ELF-1 (cell line): Measurements from ENCODE around the gene COL8A2.

ENCODE experiments used
- DNase-seq: peaks from one replicate; pipeline ENCODE4 v3.0.0-alpha.2; 2016; ENCODE audit warnings: low read depth, low spot score

COL8A2 gene

DNA sequence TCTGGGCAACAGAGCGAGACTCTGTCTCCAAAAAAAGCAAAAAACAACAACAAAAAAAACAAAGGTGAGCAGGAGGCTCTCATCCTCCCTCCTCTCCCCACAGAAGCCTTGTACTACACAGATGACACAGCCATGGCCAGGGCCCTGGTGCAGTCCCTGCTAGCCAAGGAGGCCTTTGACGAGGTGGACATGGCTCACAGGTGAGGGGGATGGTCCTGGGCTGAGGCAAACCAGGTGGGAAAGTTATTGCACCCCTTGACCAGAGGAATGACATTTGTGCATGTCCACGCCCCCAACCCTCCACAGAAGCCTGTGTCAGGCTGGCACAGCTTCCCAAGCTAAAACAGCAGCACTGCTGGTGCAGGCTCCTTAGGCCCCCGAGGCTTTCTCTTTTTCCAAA lies 33.9 kb downstream of the COL8A2 start:
- DNase-seq: no peak

DNA sequence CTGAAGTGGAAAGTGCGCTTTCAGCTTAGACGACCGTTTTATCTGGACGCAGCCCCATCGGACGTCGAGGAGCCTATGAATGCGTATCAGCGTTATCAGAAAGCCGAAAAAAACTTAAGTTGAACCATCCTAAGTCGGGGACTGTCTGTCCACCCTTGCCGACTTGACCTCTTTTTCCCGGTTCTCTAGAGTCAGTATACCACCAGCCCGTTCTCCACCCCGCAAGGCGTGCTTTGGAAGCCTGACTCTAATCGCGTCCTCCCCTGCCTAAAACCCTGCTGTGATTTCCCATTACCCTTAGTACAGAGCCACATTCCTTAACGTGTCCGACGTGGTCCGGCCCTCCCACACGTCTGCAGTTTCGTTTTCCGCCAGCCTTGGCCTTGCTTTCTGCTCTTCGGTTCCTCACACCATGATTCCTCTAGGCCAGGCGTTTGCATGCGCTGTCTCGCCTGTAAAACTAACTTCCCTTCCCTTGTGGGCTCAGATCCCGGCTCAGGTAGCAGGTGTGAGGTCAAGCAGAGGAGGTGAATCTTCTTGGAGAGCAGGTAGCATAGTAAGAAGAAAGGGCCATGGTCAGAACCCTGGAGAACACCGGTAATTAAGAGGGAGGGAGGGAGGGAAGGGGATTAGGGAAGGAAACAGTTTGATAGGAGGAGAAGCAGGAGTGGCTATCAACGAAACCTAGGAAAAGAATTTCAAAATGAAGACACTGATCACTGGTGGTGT lies 35.5 kb downstream of the COL8A2 start:
- peak; percentile 65 for DNase-seq

DNA sequence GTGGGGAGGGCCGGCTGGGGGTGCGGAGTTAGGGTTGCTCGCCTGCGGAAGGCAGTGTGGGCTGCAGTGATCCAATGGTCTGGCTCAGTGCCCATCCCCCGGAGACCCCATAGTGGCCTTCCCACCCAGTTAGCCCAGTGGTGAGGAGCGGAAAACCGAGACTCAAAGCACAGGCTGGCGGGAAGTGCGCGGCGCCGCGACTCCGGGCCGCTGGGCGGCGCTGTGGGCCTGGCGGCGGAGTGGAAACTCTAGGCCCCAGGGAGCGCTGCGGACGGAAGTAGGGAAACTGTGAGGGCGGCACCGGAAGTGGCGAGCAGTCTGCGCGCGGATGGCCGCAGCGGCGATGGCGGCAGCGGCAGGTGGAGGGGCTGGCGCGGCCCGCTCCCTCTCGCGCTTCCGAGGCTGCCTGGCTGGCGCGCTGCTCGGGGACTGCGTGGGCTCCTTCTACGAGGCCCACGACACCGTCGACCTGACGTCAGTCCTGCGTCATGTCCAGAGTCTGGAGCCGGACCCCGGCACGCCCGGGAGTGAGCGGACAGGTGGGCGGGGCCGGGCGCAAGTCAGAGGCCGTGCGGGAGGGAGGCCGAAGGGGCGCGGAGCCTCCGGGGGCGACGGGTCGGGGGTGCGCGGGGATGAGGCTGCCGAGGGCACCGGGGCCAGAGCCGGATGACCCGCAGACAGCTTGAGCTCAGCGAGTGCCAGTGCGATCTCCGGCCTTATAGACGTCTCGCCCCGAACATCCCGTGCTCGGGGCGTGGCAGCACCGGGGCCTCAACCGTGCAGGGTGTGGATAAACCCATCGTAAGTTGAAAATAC lies 36.2 kb downstream of the COL8A2 start, which contains the start of gene ADPRS:
TSS of gene ADPRS (plus strand) at position 316 of the 816 bp plus-strand sequence. CDS start at position 329, 13 bp downstream.
- peak; percentile 94 for DNase-seq

DNA sequence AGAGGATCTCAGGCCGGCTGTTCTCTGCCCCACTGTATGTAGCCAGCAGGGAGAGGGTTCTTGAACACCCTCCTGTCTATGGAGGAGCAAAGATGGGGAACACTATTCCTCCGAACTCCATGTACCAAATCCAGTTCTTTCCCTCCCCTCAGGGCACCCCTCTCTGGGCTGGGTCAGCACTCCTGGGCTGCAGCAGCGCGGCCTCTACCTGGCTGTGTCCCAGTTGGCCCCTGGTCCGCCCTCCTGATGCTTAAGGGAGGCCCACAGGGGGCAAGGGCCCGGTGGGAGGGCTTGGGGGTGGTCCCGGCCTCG lies 36.8 kb downstream of the COL8A2 start:
- no peak for DNase-seq

DNA sequence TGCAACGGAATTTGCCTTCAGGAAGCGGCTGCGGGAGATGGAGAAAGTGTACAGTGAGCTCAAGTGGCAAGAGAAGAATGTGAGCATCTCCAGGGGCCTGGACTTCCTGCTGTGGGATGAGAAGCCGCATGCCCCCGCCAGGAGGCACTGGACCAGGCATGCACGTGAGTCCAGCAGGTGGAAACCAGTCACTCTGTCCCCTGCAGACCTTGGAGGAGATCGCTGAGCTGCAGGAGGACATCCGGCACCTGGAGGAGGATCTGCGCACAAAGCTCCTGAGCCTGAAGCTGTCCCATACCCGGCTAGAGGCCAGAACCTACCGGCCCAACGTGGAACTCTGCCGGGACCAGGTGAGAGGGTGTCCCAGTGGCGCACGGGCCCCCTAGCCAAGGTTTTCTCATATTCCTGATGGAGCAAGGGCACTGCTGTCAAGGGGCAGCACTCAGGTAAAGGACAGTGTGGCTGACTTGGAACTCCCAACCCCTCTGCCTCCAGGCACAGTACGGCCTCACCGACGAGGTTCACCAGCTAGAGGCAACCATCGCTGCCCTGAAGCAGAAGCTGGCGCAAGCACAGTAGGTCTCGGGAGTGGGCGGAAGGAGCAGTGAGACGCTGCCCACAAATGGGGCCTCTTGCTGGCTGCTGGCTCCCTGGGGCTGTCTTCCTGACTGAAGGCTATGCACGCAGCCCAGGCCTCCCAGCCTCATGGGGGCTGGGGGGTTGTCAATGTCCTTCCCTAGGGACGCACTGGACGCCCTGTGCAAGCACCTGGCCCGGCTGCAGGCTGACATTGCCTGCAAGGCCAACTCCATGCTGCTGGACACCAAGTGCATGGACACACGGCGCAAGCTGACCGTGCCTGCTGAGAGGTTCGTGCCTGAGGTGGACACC lies 37.5 kb downstream of the COL8A2 start:
- peak; percentile 81 for DNase-seq

DNA sequence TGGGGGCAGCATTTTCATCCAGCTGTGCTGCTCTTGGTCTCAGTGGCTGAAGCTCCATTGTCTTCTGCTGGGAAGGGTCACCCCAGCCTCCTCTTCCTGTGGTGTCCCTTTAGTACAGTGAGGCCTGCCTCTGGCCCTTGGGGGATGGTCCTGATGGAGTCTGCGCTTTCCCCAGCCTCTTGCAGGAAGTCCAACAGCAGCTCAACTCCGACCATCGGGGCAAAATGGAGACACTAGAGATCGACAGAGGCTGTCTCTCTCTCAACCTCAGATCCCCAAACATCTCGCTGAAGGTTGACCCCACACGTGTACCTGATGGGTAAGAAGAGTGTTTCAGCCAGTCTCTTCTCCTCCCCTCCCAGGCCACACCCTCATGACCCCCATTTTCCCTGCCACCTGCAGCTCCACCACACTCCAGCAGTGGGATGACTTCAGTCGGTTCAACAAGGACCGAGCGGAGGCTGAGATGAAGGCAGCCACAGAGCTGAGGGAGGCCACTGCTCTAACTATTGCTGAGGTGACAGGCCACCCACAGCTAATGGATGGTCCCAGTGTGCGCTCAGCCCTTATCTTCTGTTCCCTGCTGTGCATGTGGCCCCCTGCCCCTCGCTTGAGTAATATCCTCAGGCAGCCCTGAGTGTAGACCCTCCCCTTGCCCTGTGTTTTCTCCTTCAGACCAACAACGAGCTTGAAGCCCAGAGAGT lies 38.3 kb downstream of the COL8A2 start:
- no peak for DNase-seq

DNA sequence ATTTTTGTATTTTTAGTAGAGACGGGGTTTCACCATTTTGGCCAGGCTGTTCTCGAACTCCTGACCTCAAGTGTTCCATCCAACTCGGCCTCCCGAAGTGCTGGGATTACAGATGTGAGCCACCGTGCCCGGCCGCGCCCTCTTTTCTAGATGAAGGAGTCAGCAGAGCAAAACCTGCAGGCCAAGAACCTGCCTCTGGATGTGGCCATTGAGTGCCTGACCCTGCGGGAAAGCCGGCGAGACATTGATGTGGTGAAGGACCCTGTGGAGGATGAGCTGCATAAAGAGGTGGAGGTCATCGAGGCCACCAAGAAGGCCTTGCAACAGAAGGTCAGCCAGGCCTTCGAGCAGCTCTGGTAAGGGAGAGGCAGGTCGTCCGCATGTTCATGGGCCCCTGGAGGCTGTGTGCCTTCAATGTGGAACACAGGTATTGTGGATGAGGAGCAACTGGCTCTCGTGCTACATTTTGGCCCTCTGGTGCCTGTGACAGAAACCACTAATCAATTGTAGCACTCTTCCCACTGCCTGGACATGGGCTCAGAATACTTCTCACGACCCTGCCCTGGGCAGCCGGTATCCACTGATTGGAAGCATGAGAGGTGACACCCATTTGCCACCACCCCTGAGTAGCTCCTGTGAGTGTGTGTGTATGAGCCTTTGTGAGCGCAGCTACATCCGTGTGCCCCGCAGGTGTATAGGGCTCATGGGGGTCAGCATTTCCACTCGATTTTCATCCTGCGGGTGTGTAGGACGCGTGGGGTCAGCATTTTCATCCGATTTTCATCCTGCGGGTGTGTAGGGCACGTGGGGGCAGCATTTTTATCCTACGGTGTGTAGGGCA lies 39.1 kb downstream of the COL8A2 start:
- no peak for DNase-seq

DNA sequence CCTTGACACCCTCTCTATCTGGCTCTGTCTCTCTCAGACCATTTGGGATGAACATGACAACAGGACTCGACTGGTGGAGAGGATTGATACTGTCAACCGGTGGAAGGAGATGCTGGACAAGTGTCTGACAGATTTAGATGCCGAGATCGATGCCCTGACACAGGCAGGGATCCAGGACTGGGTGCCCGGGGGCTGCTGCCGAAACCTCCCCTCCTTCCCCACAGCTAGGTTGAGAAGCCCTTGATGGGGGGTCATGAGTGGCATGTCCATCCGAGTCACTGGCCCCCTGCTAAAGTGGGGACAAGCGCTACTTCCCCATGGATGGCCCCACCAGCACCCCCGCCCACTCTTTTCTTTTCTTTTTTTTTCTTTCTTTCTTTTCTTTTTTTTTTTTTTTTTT lies 39.9 kb downstream of the COL8A2 start:
- no peak for DNase-seq

DNA sequence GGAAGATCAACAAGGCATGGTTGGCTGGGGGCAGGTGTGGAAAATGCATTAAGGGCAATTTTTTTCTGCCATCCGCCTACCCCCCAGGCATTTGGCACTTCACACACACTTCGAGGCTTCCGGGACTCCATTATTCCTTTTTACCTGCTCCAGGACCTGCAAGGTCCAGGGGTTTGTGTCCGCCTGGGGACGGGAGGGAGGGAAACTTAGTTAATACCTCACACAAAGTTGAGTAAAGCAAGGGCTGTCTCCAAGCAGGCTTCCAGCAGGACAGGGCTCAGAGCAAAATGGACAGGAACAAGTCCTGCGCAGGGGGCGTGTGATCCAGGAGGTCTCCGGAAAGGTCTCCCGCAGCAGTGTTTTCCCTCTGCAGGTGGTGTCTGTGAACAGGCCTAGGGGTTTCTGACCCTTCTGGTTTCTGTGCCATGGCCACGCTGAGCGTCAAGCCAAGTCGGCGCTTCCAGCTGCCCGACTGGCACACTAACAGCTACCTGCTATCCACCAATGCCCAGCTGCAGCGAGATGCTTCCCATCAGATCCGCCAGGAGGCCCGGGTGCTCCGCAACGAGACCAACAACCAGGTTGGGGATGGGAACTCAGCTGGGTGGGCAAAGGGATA lies 40.4 kb downstream of the COL8A2 start:
- peak; percentile 50 for DNase-seq

DNA sequence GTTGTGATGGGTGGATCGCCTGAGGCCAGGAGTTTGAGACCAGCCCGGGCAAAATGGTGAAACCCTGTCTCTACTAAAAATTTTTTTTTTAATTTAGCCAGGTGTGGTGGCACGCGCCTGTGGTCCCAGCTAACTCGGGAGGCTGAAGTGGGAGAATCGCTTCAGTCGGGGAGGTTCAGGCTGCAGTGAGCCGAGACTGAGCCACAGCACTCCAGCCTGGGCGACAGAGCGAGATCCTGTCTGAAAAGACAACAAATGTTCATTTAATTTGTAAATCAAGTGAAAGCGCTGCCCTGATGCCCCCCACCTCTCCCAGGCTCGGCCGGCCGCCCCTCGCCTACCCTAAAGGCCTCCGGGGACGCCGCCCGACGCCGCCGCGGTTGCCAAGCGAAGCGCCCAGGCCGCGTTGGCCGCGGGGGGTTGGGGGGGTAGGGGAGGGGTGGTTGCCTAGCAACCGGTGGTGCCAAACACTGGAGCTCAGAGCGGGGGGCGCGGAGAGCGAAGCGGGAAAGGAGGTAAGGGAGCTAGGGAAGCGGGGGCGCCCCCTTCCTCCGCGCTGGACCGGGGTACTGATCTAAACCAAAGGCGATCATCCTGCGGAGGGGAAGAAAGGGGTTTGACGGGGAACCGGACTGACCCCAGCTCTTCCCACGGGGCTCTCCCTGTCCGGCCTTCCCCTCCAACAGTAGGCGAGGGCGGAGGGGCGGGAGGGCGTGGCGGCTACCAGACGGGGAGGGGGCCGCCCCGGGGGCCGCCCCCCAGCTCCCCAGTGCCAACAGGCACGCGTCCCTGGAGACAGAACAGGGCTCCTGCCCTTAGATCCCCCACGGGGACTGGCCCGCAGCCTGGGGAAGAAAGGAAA lies 41.2 kb downstream of the COL8A2 start, which contains the start of gene TEKT2:
TSS of gene TEKT2 (plus strand) at position 460 of the 862 bp plus-strand sequence. CDS start 828 bp downstream, outside the sequence.
- DNase-seq: peak; percentile 82

DNA sequence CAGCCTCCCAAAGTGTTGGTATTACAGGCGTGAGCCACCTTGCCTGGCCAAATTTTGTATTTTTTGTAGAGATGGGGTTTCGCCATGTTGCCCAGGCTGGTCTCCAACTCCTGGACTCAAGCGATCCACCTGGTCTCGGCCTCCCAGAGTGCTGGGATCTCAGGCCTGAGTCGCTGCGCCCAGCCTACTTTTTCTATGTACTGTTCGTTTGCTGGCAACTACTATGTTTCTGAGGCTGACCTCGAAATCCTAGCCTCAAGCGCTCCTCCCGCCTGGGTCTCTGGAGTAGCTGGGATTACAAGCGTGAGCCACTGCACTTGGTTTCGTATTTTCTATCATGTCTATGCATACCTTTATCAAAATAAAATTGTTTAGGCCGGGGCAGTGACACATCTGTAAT lies 41.8 kb downstream of the COL8A2 start:
- DNase-seq: peak; percentile 30

DNA sequence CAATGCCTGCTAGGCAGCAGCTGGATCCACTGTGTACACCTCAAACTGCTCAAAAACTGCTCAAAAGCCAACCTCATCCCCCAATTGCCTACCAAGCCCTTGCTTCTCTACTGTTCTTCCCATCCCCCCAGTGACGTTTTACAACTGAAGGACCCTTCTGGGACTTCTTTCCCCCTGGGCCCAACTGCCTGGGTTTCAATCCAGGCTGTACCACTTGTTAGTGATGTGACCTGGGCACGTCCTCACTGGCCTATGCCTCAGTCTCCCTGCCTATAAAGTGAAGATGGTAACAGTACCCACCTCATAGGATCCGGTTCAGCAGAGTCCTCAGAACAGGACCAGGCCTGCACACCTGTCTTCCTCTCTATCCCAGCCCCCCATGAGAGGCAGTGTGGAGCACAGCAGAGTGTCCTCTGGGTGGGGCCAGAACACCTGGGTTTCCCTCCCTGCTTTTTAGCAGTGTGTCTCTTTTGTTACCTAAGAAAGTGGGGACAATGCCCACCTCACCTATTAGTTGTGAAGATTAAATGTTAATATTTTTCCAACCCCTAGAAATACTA lies 43.0 kb downstream of the COL8A2 start:
- DNase-seq: no peak

DNA sequence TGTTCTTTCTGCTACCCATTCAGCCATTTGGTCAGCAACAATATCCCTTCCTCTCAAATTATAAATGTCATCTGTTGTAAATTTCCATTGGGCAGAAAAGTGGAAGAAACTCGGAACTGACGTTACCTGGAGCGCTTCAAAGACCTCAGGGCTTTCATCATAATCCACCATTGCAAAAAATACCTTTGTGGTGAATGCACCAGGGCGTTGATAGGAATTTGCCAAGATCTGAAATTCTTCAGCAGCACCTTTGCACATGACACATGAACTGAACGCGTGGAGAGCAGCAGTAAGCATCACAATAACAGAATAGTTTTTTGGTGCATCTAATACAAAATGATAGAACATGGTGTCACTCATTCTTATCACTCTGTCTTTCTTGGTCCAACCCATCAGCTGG lies 44.2 kb downstream of the COL8A2 start:
- DNase-seq: no peak

DNA sequence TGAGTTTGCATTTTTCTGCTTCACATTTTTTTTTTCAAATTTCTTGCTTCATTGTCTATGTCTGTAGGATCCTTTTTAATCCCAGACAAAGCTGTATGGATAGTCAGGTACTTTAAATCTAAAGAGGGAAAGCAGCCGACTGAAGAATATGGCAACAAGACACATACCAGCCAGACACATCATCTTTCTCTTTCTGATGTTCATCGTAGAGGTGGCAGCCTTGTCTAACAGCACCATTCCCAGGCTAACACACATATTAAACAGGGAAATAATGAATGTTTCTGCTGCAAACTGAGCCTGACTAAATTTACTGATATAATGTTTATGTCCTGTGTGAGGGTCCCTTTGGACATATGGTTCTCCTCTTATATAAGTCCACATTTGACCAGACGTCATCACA lies 44.8 kb downstream of the COL8A2 start:
- DNase-seq: no peak

DNA sequence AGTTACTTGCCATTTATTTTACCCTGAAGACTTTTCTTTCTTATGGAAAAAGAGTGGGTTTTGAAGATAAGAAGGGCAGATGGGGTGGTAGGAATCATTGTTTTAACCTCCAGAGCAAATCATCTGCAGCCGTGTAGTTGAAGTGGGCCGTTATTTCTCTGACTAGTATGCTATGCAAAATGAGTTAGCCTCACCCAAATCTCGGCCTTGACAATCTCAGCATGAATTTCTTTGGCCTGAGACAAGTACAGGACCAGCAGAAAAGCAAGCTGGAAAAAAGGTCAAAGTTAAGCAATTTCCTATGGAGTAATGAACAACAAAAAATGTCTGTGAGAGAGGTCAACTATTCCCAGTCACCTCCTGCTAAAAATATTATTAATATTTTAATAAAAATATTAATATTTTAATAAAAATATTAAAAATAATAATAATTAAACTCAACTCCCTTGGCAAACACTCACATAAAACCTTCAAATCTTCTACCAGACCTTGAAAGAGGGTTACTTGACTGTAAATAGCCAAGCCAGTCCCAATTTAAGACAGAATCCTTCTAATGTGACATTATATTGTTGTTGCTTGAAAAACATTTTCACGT lies 47.9 kb downstream of the COL8A2 start:
- DNase-seq: no peak

DNA sequence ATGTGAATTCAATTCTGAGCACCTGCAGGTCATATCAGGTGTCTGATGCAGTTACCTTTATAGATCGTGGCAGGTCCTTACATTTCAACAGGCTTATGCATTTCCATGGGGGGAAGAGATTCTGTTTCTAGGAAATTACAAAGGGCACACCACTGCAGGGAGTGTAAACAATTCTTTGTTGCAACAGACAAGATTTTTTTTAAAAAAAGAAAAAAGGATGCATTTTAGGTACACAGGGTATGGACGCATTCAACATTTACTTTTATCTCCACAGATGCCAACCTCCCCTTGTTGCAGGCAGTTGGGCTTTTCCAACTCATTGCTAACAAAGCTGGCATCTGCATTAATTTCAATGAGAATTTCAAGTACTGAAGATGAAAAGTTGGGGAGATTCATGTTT lies 54.7 kb downstream of the COL8A2 start:
- DNase-seq: no peak

DNA sequence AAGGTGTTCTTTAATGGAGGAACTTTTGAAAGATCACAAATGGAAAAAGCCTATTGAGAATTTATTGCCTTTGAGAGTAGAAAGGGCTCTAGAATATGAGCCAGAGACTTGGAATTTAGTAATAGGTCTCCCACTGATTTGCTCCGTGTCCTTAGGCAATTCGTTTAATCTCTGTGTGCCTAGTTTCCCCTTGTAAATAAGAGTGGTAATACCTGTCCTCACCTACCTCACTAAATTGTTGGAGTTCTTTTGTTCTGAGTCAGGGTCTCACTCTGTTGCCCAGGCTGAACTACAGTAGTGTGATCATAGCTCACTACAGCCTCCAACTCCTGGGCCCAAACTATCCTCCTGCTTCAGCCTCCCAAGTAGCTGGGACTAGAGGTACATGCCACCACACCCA lies 56.2 kb downstream of the COL8A2 start:
- peak; percentile 62 for DNase-seq

DNA sequence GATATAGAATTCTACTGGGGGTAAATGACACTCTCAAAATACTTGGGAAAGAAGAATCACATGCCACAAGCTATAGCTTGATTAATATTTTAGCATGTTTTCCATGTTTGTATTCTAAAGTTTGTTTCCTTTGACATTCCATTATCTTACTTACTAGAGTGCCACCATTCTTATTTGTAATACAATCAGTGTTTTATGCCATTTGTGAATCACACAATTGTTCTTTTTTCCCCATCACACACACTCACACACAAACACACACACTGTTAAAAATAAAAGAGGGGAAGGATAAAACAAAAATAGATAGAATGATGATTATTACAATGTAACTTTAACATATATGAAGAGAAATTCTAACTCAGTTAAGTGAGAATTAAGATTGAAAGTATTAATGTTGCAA lies 57.2 kb downstream of the COL8A2 start:
- no peak for DNase-seq
